Common myeloid progenitor, CD34-positive (primary cell): ENCODE measurements around the gene ADGRB3.

Experiments used
- CTCF ChIA-PET: fragments of 350-600 bp; sonication (Branson Sonifier 250); formaldehyde crosslinking; loops from one replicate; lab custom pipeline; 2021; ENCODE audit warnings: antibody characterized with exemption; lab: Charles Lee
- POLR2A ChIA-PET: fragments of 350-600 bp; sonication (Branson Sonifier 250); formaldehyde crosslinking; loops from one replicate; lab custom pipeline; 2021; ENCODE audit warnings: antibody characterized with exemption; lab: Charles Lee
- DNase-seq, 3 donors: peaks; one replicate each; pipeline versions ENCODE4 v3.0.0 to v3.0.0-alpha.2; 2013
- H3K27ac ChIP-seq, 2 experiments: 1 replicate in 1 of 2; 2 replicates in 1 of 2; pipeline ENCODE4 v1.7.0; 2013; ENCODE audit warnings: inconsistent platforms in 2 of 2, low read length in 2 of 2, mild to moderate bottlenecking in 2 of 2, low read depth in 1 of 2, moderate library complexity in 1 of 2; ENCODE audit not compliant: severe bottlenecking in 2 of 2, insufficient read depth in 1 of 2, poor library complexity in 1 of 2
- H3K27me3 ChIP-seq, 5 experiments: replicated peaks in 2 of 5; 1 replicate in 3 of 5; 2 replicates in 2 of 5; pipeline versions ENCODE4 v1.6.1 to v1.7.0; 2013; ENCODE audit warnings: low read length in 4 of 5, mild to moderate bottlenecking in 2 of 5, moderate library complexity in 2 of 5, inconsistent platforms in 1 of 5; ENCODE audit not compliant: insufficient read depth in 5 of 5, control insufficient read depth in 4 of 5
- H3K36me3 ChIP-seq, 4 experiments: 1 replicate in 2 of 4; 2 replicates in 2 of 4; pipeline versions ENCODE4 v1.6.1 to v1.7.0; 2013; ENCODE audit warnings: low read length in 3 of 4, control low read depth in 1 of 4, mild to moderate bottlenecking in 1 of 4; ENCODE audit not compliant: control insufficient read depth in 4 of 4, insufficient read depth in 4 of 4
- H3K4me1 ChIP-seq, 4 experiments: 1 replicate in 3 of 4; 2 replicates in 1 of 4; pipeline versions ENCODE4 v1.6.1 to v1.7.1; 2013; ENCODE audit warnings: low read length in 3 of 4, mild to moderate bottlenecking in 3 of 4, control low read depth in 1 of 4, inconsistent platforms in 1 of 4, moderate library complexity in 1 of 4; ENCODE audit not compliant: control insufficient read depth in 4 of 4, insufficient read depth in 4 of 4; ENCODE audit errors: control extremely low read depth in 1 of 4
- H3K4me3 ChIP-seq, 7 experiments: 1 replicate in 4 of 7; 2 replicates in 3 of 7; pipeline versions ENCODE4 v1.5.1 to v1.7.0; 2013; ENCODE audit warnings: mild to moderate bottlenecking in 7 of 7, low read length in 6 of 7, moderate library complexity in 6 of 7, inconsistent platforms in 2 of 7, low read depth in 2 of 7, control low read depth in 1 of 7; ENCODE audit not compliant: insufficient read depth in 4 of 7, control insufficient read depth in 1 of 7; ENCODE audit errors: extremely low read depth in 1 of 7
- H3K9me3 ChIP-seq, 5 experiments: 1 replicate in 4 of 5; 2 replicates in 1 of 5; pipeline versions ENCODE4 v1.6.1 to v1.7.1; 2013; ENCODE audit warnings: low read length in 4 of 5, mild to moderate bottlenecking in 2 of 5, inconsistent platforms in 1 of 5, low read depth in 1 of 5, moderate library complexity in 1 of 5; ENCODE audit not compliant: control insufficient read depth in 4 of 5, insufficient read depth in 2 of 5; ENCODE audit errors: control extremely low read depth in 1 of 5
- WGBS: methylation state at CpG from one replicate; pipeline ENCODE4 v1.1.5; 2013; ENCODE audit not compliant: insufficient coverage; 5-methylcytosine and 5-hydroxymethylcytosine counted together

ADGRB3 gene

DNA sequence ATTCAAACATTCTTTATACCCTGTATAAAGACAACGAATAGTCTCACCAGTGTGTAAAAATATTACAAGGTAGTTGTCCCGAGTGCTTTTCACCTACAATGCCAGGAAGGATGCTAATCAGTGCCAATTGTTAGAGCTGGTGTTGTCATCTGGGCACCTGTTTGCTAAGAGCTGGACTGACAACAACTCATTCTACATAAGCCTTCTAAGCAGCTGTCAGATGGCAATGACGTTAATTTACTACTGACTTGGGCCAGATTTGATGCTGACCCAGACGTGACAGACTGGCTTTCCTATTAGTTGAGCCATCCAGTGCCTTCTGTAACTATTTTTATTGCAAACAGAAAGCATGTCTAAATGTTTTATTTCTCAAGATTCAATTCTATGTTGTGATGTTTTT lies 355.2 kb downstream of the ADGRB3 start:
- no peaks in the 10 kb centered on the region for H3K4me1 ChIP-seq
- no peaks in the 10 kb centered on the region for H3K9me3 ChIP-seq
- CTCF ChIA-PET = no interaction called here
- peaks cover 0 to 4% (median 0%) of the 10 kb centered on the region in 5 experiments for H3K27me3 ChIP-seq
- no peak for DNase-seq
- no peaks in the 10 kb centered on the region for H3K36me3 ChIP-seq
- H3K4me3 ChIP-seq = no peak overlapping the region
- WGBS = 93% methylated on average over 3 of the region's 4 CpGs
- POLR2A ChIA-PET = no interaction called here
- no peak overlapping the region for H3K27ac ChIP-seq

DNA sequence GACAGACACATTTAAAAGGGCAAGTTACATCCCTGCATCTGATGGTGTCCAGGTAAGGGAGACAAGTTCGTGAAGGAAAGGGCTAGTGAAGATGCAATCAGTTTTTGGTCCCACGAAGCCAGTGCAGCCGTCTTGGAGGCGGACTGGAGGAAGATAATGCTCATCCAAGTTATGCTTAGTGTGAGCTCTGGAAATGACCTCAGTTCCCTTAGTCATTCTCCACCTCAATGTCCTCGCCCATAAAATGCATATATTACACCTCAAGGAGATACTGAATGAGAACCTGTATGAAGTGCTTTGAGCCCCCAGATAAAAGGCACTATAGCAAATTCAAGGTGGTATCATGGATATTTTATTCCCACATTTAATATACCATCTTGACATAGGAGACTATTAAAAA lies 358.8 kb downstream of the ADGRB3 start:
- ChIA-PET POLR2A (no interaction called here), CTCF (no interaction called here)
- Histone ChIP-seq H3K4me3 (no peak overlapping the region), H3K4me1 (no peaks in the 10 kb centered on the region), H3K9me3 (no peaks in the 10 kb centered on the region), H3K27ac (no peak overlapping the region), H3K27me3 (peaks cover 0 to 2% (median 0%) of the 10 kb centered on the region in 5 experiments), H3K36me3 (no peaks in the 10 kb centered on the region)
- DNase-seq = no peak
- 90% methylated on average over 2 of the region's 5 CpGs for WGBS

DNA sequence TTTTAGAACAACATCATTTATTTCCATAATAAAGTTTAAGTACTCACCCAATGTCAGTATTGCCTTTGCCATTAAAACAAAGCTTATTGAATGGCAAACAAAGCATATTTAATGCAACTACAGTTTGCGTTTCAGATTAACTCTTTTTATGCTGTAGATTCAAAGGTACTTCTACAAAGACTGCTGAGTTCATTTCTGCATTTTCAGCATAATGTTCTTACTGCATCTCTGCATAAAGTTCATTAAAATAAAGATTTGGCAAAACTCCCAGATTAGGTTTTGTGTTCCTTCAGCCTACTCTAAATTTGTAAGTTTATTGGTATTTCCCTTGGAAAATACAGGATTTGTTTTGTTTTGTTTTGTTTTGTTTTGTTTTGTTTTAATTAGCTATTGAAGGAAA lies 359.4 kb downstream of the ADGRB3 start:
- no peaks in the 10 kb centered on the region for H3K4me1 ChIP-seq
- H3K9me3 ChIP-seq = no peaks in the 10 kb centered on the region
- ChIA-PET CTCF (no interaction called here), POLR2A (no interaction called here)
- no peak overlapping the region for H3K27ac ChIP-seq
- no peak overlapping the region for H3K4me3 ChIP-seq
- no peak for DNase-seq
- H3K36me3 ChIP-seq = no peaks in the 10 kb centered on the region
- peaks cover 0 to 2% (median 0%) of the 10 kb centered on the region in 5 experiments for H3K27me3 ChIP-seq
- WGBS = 86% methylated on average over 1 of the region's 1 CpG

DNA sequence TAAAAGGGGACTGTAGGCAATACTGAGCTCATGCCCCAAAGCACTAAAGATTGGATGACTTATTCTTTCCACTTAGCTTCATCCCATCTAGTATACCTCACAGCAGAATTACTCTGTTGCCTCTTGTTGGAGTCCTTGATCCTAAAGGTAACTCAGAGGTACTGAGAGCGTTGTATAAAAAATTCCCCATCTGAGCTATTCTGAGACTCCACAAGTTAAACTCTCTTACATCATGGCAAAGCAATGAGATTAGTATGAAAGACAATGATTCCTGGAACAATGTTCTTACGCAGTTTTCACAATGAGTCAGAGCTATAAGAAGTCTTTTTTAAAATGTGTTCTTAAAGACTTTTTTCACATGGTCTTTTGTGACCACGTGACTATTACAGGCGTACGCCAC lies 370.1 kb downstream of the ADGRB3 start:
- Histone ChIP-seq H3K4me1 (no peaks in the 10 kb centered on the region), H3K27me3 (no peaks in the 10 kb centered on the region), H3K27ac (no peak overlapping the region), H3K36me3 (no peaks in the 10 kb centered on the region), H3K9me3 (no peaks in the 10 kb centered on the region), H3K4me3 (no peak overlapping the region)
- no peak for DNase-seq
- ChIA-PET CTCF (no interaction called here), POLR2A (no interaction called here)
- WGBS = no CpG with 5 or more reads among the region's 5 CpGs

DNA sequence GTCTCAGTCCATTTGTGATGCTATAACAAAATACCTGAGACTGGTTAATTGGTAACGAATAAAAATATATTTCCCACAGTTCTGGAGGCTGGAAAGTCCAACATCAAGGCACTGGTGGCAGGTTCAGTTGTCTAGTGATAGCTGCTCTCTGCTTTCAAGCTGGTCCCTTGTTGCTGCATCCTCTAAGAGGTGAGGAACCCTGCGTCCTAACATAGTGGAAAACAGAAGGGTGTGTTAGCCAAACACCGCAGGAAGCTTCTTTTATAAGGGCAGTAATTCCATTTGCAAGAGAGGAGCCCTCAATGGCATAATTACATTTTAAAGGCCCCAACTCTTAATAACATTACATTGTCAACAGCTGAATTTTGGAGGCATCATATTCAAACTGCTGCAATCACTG lies 372.7 kb downstream of the ADGRB3 start:
- no peaks in the 10 kb centered on the region for H3K36me3 ChIP-seq
- H3K27ac ChIP-seq = no peak overlapping the region
- CTCF ChIA-PET = interaction anchor here (1.3 kb wide), 1 partner anchor 9 kb away, joined by 3 read pairs; no protein-coding TSS in a partner anchor
- H3K4me1 ChIP-seq = no peaks in the 10 kb centered on the region
- POLR2A ChIA-PET = no interaction called here
- no peaks in the 10 kb centered on the region for H3K27me3 ChIP-seq
- H3K4me3 ChIP-seq = no peak overlapping the region
- WGBS = 85% methylated on average over 3 of the region's 3 CpGs
- DNase-seq = no peak
- H3K9me3 ChIP-seq = no peaks in the 10 kb centered on the region

DNA sequence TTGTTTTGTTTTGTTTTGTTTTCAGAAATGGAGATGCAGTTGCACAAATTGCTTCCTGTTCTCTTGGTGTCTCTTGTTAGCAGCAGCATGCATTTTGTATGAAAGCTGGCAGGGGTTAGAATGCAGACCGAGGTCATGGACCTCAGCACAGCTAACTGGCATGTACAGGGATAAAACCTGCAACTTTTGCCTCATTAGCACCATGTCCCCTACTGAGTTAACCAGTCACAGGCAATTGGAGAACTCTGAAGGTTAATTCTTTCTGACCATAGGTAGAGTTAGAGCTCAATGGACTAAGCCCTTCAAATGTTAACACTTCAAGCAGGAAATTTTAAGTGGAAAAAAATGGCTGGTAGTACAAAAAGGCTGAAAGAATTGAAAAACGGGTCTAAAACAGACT lies 377.1 kb downstream of the ADGRB3 start:
- H3K36me3 ChIP-seq = no peaks in the 10 kb centered on the region
- no peaks in the 10 kb centered on the region for H3K4me1 ChIP-seq
- H3K9me3 ChIP-seq = no peaks in the 10 kb centered on the region
- no peaks in the 10 kb centered on the region for H3K27me3 ChIP-seq
- POLR2A ChIA-PET = no interaction called here
- WGBS = 100% methylated on average over 2 of the region's 2 CpGs
- no peak overlapping the region for H3K27ac ChIP-seq
- CTCF ChIA-PET = no interaction called here
- no peak overlapping the region for H3K4me3 ChIP-seq
- no peak for DNase-seq

DNA sequence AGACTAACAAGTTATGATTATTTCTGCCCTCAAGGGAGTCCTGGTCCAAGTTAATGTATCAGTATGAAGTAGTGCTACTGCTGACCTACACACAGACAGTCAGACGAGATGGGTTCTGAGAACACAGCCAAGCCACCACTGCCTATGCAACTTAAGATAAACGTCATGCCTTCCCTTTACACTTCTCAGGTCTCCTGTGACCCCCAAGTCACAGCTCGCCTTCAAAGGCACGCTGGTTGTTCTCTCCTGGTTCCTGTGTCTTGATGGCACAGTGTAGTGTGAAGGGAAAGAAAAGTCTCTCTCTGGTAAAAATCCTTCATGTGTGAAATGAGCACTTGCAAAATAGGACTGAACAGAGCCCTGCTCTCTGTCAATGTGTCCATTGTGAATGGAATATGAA lies 377.8 kb downstream of the ADGRB3 start:
- no peaks in the 10 kb centered on the region for H3K9me3 ChIP-seq
- no peak overlapping the region for H3K4me3 ChIP-seq
- no peak for DNase-seq
- WGBS = 76% methylated on average over 2 of the region's 4 CpGs
- H3K27me3 ChIP-seq = no peaks in the 10 kb centered on the region
- no peaks in the 10 kb centered on the region for H3K4me1 ChIP-seq
- ChIA-PET CTCF (no interaction called here), POLR2A (no interaction called here)
- H3K27ac ChIP-seq = no peak overlapping the region
- H3K36me3 ChIP-seq = no peaks in the 10 kb centered on the region
